ENCODE data around the gene FURIN.

DNA sequence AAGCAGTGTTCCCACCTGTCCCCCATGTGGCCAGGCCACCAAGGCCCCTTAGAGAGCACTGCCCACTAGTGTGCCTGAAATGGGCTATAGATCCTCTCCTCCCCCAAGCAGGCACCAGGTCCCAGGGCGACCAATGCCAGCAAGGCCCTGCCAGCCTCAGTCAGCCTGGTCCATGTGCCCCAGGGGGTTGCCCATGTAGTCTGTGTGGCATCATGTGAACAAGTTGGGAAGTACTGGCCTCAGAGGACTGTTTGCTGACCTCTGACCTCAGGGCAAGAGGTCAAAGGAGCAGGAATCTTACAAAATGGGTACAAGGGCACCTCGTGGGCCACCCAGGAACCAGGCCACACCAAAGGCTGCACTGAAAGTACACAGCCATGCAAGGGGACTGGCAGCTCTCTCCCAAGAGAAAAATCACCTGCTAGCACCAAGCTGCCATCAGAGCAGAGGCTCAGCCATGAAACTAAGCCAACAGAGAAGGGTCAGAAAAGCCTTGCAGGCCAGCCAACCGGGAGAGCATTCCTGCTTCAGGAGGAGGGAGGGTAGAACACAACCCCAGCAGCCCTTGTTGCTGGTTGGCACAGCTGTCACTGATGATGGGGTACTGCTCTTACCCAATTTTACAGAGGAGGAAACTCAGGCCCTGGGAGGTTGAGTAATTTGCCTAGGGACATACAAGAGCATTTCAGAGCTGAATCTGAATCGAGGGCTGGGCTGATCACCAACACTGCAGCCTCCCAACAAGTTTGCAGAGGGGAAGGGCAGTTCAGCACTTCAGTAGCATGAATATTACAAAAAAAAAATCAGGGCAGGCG lies 5.2 kb upstream of the FURIN start:
- TF ChIP-seq EZH2 (IDR thresholded peaks at IDR 0.05) (no peak), CTCF (IDR thresholded peaks at IDR 0.05) (no peak), EZH2phosphoT487 (IDR thresholded peaks at IDR 0.05) (no peak)
